ENCODE results near the gene TMEM141.

TMEM141 gene

GRCh38 chr9:136823136-136824046 is 32.2 kb downstream of the TMEM141 start:
- Histone ChIP-seq H3K27me3 (ENCODE audit: insufficient read depth, low read depth, severe bottlenecking) (no peaks in the 10 kb centered on the region), H3K27ac (no peak overlapping the region), H3K4me3 (ENCODE audit: low read depth, low read length) (no peak overlapping the region), H3K36me3 (peaks cover 53% of the 10 kb centered on the region), H3K9me3 (ENCODE audit: severe bottlenecking) (no peaks in the 10 kb centered on the region)
- no peak for TF ChIP-seq CTCF (IDR thresholded peaks at IDR 0.05; ENCODE audit: low read depth, low read length)
- DNase-seq = no peak

- TF ChIP-seq CTCF (IDR thresholded peaks at IDR 0.05; ENCODE audit: low read depth, low read length) = no peak
- Histone ChIP-seq H3K27ac (no peak overlapping the region), H3K4me3 (ENCODE audit: low read depth, low read length) (no peak overlapping the region), H3K36me3 (peaks cover 66% of the 10 kb centered on the region), H3K27me3 (ENCODE audit: insufficient read depth, low read depth, severe bottlenecking) (no peaks in the 10 kb centered on the region), H3K9me3 (ENCODE audit: severe bottlenecking) (no peaks in the 10 kb centered on the region)
- no peak for DNase-seq
Observed at GRCh38 chr9:136824496-136825225, 33.5 kb downstream of the TMEM141 start.

GRCh38 chr9:136825295-136826187 is 34.4 kb downstream of the TMEM141 start:
- H3K27ac ChIP-seq = no peak overlapping the region
- peaks cover 74% of the 10 kb centered on the region for H3K36me3 ChIP-seq
- no peaks in the 10 kb centered on the region for H3K27me3 ChIP-seq (ENCODE audit: insufficient read depth, low read depth, severe bottlenecking)
- TF ChIP-seq CTCF (IDR thresholded peaks at IDR 0.05; ENCODE audit: low read depth, low read length) = peak; percentile 17; the same call in 1 of the 2 replicates
- no peaks in the 10 kb centered on the region for H3K9me3 ChIP-seq (ENCODE audit: severe bottlenecking)
- no peak for DNase-seq
- H3K4me3 ChIP-seq (ENCODE audit: low read depth, low read length) = no peak overlapping the region

GRCh38 chr9:136826188-136826541 is 35.0 kb downstream of the TMEM141 start:
- H3K36me3 ChIP-seq = peaks cover 75% of the 10 kb centered on the region

More at GRCh38 chr9:136826188-136826541, 35.0 kb downstream of the TMEM141 start:
- Histone ChIP-seq H3K9me3 (ENCODE audit: severe bottlenecking) (no peaks in the 10 kb centered on the region), H3K4me3 (ENCODE audit: low read depth, low read length) (no peak overlapping the region), H3K27me3 (ENCODE audit: insufficient read depth, low read depth, severe bottlenecking) (no peaks in the 10 kb centered on the region), H3K27ac (no peak overlapping the region)
- no peak for TF ChIP-seq CTCF (IDR thresholded peaks at IDR 0.05; ENCODE audit: low read depth, low read length)
- DNase-seq = no peak

All from WERI-Rb-1 (cell line).